Measurements from ENCODE around the gene MCF2.

MCF2 gene

GRCh38 chrX:139532834-139533233 lies 175.1 kb downstream of the MCF2 start:
- TF ChIP-seq EZH2phosphoT487 (IDR thresholded peaks at IDR 0.05; ENCODE audit: borderline replicate concordance) = no peak
- TF ChIP-seq, protein P1, sequence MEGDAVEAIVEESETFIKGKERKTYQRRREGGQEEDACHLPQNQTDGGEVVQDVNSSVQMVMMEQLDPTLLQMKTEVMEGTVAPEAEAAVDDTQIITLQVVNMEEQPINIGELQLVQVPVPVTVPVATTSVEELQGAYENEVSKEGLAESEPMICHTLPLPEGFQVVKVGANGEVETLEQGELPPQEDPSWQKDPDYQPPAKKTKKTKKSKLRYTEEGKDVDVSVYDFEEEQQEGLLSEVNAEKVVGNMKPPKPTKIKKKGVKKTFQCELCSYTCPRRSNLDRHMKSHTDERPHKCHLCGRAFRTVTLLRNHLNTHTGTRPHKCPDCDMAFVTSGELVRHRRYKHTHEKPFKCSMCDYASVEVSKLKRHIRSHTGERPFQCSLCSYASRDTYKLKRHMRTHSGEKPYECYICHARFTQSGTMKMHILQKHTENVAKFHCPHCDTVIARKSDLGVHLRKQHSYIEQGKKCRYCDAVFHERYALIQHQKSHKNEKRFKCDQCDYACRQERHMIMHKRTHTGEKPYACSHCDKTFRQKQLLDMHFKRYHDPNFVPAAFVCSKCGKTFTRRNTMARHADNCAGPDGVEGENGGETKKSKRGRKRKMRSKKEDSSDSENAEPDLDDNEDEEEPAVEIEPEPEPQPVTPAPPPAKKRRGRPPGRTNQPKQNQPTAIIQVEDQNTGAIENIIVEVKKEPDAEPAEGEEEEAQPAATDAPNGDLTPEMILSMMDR (conservative IDR thresholded peaks at IDR 0.05; ENCODE audit: low read length) = no peak
- Histone ChIP-seq H3K79me2 (ENCODE audit: insufficient read depth, low read length) (no peaks in the 10 kb centered on the region), H3F3A (ENCODE audit: low read depth) (no peaks in the 10 kb centered on the region)

More at GRCh38 chrX:139532834-139533233, 175.1 kb downstream of the MCF2 start:
- no peaks in the 10 kb centered on the region for H3K4me1 ChIP-seq (ENCODE audit: insufficient read depth, low read length, poor library complexity, severe bottlenecking)
- H2AFZ ChIP-seq (ENCODE audit: low read length) = no peak overlapping the region
- H3K4me2 ChIP-seq (ENCODE audit: low read depth, low read length, poor library complexity, severe bottlenecking) = no peak overlapping the region
- H3K9ac ChIP-seq (ENCODE audit: low read depth, low read length, poor library complexity, severe bottlenecking) = no peak overlapping the region
- no peaks in the 10 kb centered on the region for H3K36me3 ChIP-seq (ENCODE audit: insufficient read depth, low read length)
- H3K9me3 ChIP-seq (ENCODE audit: insufficient read depth, low read depth, low read length) = no peaks in the 10 kb centered on the region
- H3K4me3 ChIP-seq (ENCODE audit: low read length, poor library complexity, severe bottlenecking) = no peak overlapping the region
- no peaks in the 10 kb centered on the region for H3K9me2 ChIP-seq (replicated peaks; ENCODE audit: low read depth, low read length)
- H3K27me3 ChIP-seq (ENCODE audit: insufficient read depth, low read length, poor library complexity, severe bottlenecking) = no peaks in the 10 kb centered on the region
- no peaks in the 10 kb centered on the region for H4K20me1 ChIP-seq (ENCODE audit: insufficient read depth, low read length, poor library complexity, severe bottlenecking)
